Heart right ventricle (tissue), 16 donors: Measurements from ENCODE around the gene CERS6. TPM values are rescaled to one million over a fixed set of nuclear protein-coding genes. Genes with fewer than 3 reads are reported as not detected.

ENCODE experiments used
- ATAC-seq, 8 donors: fragments of 200-7000 bp; cut with Tn5 transposase; one replicate each; pipeline ENCODE4 v1.9.1; 2020; ENCODE audit warnings: mild to moderate bottlenecking in 8 of 8, moderate library complexity in 8 of 8, moderate number of reproducible peaks in 1 of 8
- DNase-seq, 2 donors: peaks; one replicate each; pipeline ENCODE4 v3.0.0-alpha.2; 2020
- H3K27ac ChIP-seq, 10 donors: fragments of 200-600 bp; sonication (generic) in 2 of 10; one replicate each; pipeline versions ENCODE4 v1.5.0 to v1.8.0; 2020 to 2022; ENCODE audit warnings: mild to moderate bottlenecking in 3 of 10
- H3K27me3 ChIP-seq, 7 donors: fragments of 200-600 bp; one replicate each; pipeline ENCODE4 v1.8.0; 2021 to 2022; ENCODE audit warnings: mild to moderate bottlenecking in 2 of 7
- H3K36me3 ChIP-seq, 9 donors: fragments of 200-600 bp; sonication (generic) in 1 of 9; one replicate each; pipeline versions ENCODE4 v1.5.0 to v1.8.0; 2020 to 2022; ENCODE audit warnings: mild to moderate bottlenecking in 2 of 9
- H3K4me1 ChIP-seq, 9 donors: fragments of 200-600 bp; sonication (generic) in 1 of 9; one replicate each; pipeline versions ENCODE4 v1.5.0 to v1.8.0; 2020 to 2022; ENCODE audit warnings: mild to moderate bottlenecking in 4 of 9
- H3K4me3 ChIP-seq, 10 donors: fragments of 200-600 bp; sonication (generic) in 2 of 10; one replicate each; pipeline versions ENCODE4 v1.5.0 to v1.8.0; 2020 to 2022; ENCODE audit warnings: mild to moderate bottlenecking in 7 of 10, moderate library complexity in 2 of 10
- H3K9me3 ChIP-seq, 11 donors: fragments of 200-600 bp in 10 of 11; sonication (generic) in 2 of 11; one replicate each; pipeline versions ENCODE4 v1.5.0 to v1.8.0; 2013 to 2022; ENCODE audit warnings: mild to moderate bottlenecking in 2 of 11, control low read depth in 1 of 11, moderate library complexity in 1 of 11
- CTCF ChIP-seq, 9 donors: fragments of 200-600 bp; sonication (generic) in 2 of 9; IDR thresholded peaks; one replicate each; pipeline versions ENCODE4 v1.5.0 to v1.8.0; 2021 to 2022; ENCODE audit warnings: antibody characterized with exemption in 9 of 9, mild to moderate bottlenecking in 5 of 9, moderate library complexity in 1 of 9
- WGBS, 2 donors: extraction: QIAGEN DNeasy Blood & Tissue Kit; methylation state at CpG; one replicate each; pipeline ENCODE4 v1.1.7; 2013; ENCODE audit warnings: inconsistent platforms in 1 of 2; 5-methylcytosine and 5-hydroxymethylcytosine counted together
- intact Hi-C, 10 donors: fragments of 100-400 bp; cut with DNase I; formaldehyde crosslinking; loops; one replicate each; pipeline versions ENCODE4 v1.11.1 to v1.14.2; 2022
- polyA plus RNA-seq, 2 donors: library from polyadenylated mRNA; stranded (reverse); fragments of 200-250 nt; gene quantifications; one replicate each; pipeline ENCODE4 v1.2.3, GENCODE V29; 2013
- total RNA-seq, 10 donors: library from RNA; stranded (reverse); fragmentation: NEBNext Ultra II Directional in 3 of 10; extraction: Animal tissue kit (Norgen Biotek cat#: 25700) in 3 of 10; gene quantifications; one replicate each; pipeline versions ENCODE4 v1.2.1 to v1.2.4, GENCODE V29; 2021 to 2023
- donor health status: Arrhythmogenic right ventricular cardiomyopathy.
- donor health status: ischemic (EF 13 %, LVEDD 7.1; RV severe dilation, severe dysfunction).
- donor health status: healthy with polysubstance abuse.
- donor health status: DM: no; HTN: yes; CAD: no.
- donor health status: DM: no; HTN: no; CAD: no.
- donor health status: ischemic (EF 25% LVEDD 6.9; RV normal size, moderate dysfunction).
- donor health status: ischemic (EF 25% LVEDD 5.7; RV mildly dilated, moderate dysfunction).
- donor health status: healthy.
- donor health status: DM: yes; HTN: yes; CAD: no.
- donor health status: Ischemic cardiomyopathy.
- donor health status: ischemic (EF 35%, LVEDD 5.7; RV mildly dilated, moderate dysfunction).
- donor health status: nonischemic (EF 11% LVEDD 7.7; RV severe dilation, severe dysfunction).
- donor health status: DM: yes; HTN: yes; CAD: no.
- donor health status: PGD.
- donor health status: ischemic (EF 29% LVEDD 5.4; RV normal size, mild dysfunction).
- donor health status: nonischemic (EF 23%, LVEDD 6.1; RV moderate dilation, normal function).

CERS6 gene
- total and polyA plus RNA-seq, 12 donors = 20.5 to 76.3 (median 56.1) TPM

- peak overlapping the region in 2 of 10 donors; percentile 30 to 41 for H3K27ac ChIP-seq
These were observed 359.2 kb downstream of the CERS6 start for GRCh38 chr2:168814939-168815907.

DNA sequence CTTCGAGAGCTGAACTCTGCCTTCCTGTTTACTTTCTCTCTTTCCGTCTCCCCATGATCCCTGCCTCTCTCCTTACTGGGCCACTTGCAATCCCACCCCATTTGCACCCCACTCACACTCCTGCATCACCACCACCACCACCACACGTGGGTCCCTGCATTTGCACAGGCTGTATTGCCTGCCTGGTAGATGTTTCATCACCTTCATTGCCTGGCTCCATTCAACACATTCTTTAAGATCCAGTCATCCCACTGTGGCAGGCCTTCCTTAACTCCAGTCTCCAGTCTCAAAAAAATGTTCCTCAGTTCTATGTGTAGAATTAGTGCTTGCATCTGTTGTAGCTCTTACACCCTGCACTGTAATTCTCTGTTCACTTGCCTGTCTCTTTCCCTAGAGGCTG, 360.3 kb downstream of the CERS6 start:
- no peak overlapping the region for H3K27ac ChIP-seq
- no peak overlapping the region for H3K4me3 ChIP-seq
- no peak for TF ChIP-seq CTCF (IDR thresholded peaks at IDR 0.05)
- WGBS, 2 donors = 84 to 90% methylated on average over 3 of the region's 3 CpGs
- no peaks in the 10 kb centered on the region for H3K9me3 ChIP-seq
- intact Hi-C loops = loop anchor here in 2 of 10 donors (5.0 kb wide), 1 partner anchor 44 kb away; no protein-coding TSS in a partner anchor
- peaks cover 0 to 13% (median 0%) of the 10 kb centered on the region in 9 donors for H3K36me3 ChIP-seq
- H3K4me1 ChIP-seq = peaks cover 0 to 60% (median 27%) of the 10 kb centered on the region in 9 donors
- no peak for ATAC-seq
- DNase-seq = no peak
- H3K27me3 ChIP-seq = no peaks in the 10 kb centered on the region

More at GRCh38 chr2:168814939-168815907, 359.2 kb downstream of the CERS6 start:
- Histone ChIP-seq H3K36me3 (peaks cover 0 to 12% (median 0%) of the 10 kb centered on the region in 9 donors), H3K27me3 (no peaks in the 10 kb centered on the region), H3K4me3 (no peak overlapping the region), H3K9me3 (no peaks in the 10 kb centered on the region), H3K4me1 (peaks cover 0 to 71% (median 30%) of the 10 kb centered on the region in 9 donors)
- no peak for TF ChIP-seq CTCF (IDR thresholded peaks at IDR 0.05)
- intact Hi-C loops = loop anchor here in 2 of 10 donors (5.0 kb wide), 1 partner anchor 43 kb away; no protein-coding TSS in a partner anchor
- 71 to 85% methylated on average over 1 of the region's 1 CpG for WGBS, 2 donors
- no peak for DNase-seq
- peak in 1 of 8 donors; percentile 55 for ATAC-seq

DNA sequence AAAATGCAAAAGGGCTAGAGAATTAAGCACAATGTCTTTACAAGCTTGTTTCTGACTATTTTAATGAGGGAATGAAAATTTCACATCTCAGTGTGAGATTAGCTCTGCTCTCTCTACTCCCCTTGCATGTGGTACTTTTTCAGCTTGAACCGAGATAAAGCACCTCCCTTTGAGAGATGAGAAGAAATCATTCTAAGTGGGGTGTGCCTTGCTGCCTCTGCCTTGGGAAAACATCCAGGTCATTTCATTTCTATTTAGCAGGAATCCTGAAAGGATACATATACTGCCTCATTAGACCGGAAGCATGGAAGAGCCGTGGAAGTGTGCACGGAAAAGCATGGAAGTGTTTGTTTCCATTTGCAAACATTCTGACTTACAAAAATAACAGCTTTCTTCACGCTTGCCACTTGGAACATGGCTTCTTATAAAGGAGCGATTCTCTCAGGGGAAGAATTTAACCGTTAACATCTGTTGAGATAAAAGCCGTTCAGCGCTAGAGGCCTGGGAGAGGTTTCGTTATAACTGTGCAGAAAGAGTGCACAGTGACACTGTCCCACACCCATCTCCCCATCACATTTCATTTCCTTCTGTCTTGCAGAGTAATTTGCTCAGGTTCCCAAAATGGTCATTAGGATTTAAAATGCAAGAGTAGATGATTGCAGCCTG, 363.1 kb downstream of the CERS6 start:
- H3K36me3 ChIP-seq = peaks cover 0 to 9% (median 0%) of the 10 kb centered on the region in 9 donors
- no peak for DNase-seq
- peak in 1 of 8 donors; percentile 25 for ATAC-seq
- peaks cover 0 to 47% (median 18%) of the 10 kb centered on the region in 9 donors for H3K4me1 ChIP-seq
- H3K27me3 ChIP-seq = no peaks in the 10 kb centered on the region
- intact Hi-C loops = loop anchor here in 2 of 10 donors (5.0 kb wide), 1 partner anchor 47 kb away; no protein-coding TSS in a partner anchor
- TF ChIP-seq CTCF (IDR thresholded peaks at IDR 0.05) = no peak
- peak overlapping the region in 5 of 10 donors; percentile 9 to 30 (median 22) for H3K4me3 ChIP-seq
- peak overlapping the region in 1 of 10 donors; percentile 24 for H3K27ac ChIP-seq
- no peaks in the 10 kb centered on the region for H3K9me3 ChIP-seq
- WGBS, 2 donors = 20 to 28% methylated on average over 10 of the region's 10 CpGs
